Measurements from ENCODE around the gene FOLR1. TPM values are rescaled to one million over a fixed set of nuclear protein-coding genes. Genes with fewer than 3 reads are reported as not detected.

Gene FOLR1
- total RNA-seq, 4 donors from 2014 or later = not detected

DNA sequence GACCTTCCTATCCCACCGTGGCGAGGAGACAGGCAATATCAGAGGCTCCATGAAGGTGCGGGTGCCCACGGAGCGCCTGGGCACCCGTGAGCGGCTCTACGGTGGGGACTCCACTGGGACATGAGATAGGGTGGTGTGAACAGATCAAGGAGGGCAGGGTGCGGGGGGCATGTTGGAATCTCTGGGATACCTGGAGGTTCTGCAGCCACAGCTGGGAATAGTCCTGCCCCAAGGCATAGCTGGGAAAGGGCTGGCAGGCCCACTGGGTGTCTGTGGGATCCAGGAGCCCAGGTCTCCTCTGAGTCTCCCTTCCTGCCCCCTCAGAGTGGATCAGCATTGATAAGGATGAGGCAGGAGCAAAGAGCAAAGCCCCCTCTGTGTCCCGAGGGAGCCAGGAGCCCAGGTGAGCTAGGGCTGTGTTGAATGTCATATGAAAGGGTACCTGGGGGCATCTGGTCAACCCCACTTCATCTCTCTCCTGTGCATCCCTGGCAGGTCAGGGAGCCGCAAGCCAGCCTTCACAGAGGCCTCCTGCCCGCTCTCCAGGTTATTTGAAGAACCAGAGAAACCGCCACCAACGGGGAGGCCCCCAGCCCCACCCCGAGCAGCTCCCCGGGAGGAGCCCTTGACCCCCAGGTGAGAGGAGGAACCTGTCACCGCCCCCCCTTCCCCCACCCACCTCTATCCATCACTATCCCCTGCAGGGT lies 43.6 kb downstream of the FOLR1 start:
- peaks cover 0 to 81% (median 0%) of the 10 kb centered on the region in 3 donors for H3K36me3 ChIP-seq

DNA sequence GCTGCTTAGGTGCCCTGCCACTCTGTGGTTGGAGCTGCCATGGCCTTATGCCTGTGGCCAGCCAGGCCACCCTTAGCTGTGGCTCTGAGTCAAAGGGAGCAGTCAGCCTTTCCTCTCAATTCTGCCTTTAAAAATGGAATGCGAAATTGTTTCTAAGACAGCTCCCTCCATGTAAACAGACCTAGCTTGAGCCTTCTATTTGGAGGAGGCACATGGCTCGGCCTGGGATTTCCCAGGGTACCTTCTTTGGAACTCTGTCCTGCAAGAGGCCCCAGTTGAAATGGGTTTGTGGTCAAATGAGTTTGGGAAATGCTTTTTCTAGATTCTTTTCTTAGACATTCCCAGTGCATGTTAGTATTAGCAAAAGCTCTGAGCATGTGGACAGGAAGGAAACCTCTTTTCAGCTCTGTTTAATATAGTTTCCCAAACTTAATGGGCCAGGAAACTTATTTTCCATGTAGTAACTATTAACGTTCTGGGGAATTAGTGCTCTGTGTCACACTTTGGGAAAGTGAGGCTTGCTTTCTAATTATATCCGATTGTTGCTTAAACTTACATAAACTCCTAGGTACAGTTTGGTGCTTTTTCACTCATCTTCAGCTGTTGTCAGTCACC lies 44.2 kb downstream of the FOLR1 start:
- H3K36me3 ChIP-seq = peaks cover 0 to 74% (median 0%) of the 10 kb centered on the region in 3 donors
- H3K4me1 ChIP-seq = peaks cover 12 to 51% (median 20%) of the 10 kb centered on the region in 4 donors

More for the DNA sequence above, 43.6 kb downstream of the FOLR1 start:
- Histone ChIP-seq H3K4me3 (no peak overlapping the region), H3K9me3 (no peaks in the 10 kb centered on the region), H3K27ac (peak overlapping the region in 1 of 4 donors; percentile 2), H3K27me3 (no peaks in the 10 kb centered on the region), H3K4me1 (peaks cover 12 to 44% (median 14%) of the 10 kb centered on the region in 4 donors)
- peak in 1 of 3 donors; percentile 41 for DNase-seq
- TF ChIP-seq, protein P1, sequence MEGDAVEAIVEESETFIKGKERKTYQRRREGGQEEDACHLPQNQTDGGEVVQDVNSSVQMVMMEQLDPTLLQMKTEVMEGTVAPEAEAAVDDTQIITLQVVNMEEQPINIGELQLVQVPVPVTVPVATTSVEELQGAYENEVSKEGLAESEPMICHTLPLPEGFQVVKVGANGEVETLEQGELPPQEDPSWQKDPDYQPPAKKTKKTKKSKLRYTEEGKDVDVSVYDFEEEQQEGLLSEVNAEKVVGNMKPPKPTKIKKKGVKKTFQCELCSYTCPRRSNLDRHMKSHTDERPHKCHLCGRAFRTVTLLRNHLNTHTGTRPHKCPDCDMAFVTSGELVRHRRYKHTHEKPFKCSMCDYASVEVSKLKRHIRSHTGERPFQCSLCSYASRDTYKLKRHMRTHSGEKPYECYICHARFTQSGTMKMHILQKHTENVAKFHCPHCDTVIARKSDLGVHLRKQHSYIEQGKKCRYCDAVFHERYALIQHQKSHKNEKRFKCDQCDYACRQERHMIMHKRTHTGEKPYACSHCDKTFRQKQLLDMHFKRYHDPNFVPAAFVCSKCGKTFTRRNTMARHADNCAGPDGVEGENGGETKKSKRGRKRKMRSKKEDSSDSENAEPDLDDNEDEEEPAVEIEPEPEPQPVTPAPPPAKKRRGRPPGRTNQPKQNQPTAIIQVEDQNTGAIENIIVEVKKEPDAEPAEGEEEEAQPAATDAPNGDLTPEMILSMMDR (IDR thresholded peaks at IDR 0.05) = no peak
- TF ChIP-seq POLR2A (IDR thresholded peaks at IDR 0.05) = no peak

DNA sequence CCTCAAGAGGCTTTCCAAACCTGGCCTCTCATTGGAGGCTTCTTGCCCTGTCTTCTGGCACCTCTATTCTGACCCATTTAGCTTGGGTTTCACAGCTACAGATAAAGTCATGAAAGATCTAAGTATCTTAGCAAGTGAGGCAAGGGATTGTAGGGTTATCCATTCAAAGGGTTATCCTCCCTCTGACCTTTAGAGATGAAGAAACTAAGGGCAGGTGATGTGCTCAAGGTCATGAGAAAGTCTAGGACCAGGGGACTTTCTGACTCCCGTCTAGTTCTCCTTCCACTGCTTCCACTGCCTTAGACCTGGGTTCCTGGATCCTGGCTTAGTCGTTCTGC lies 44.8 kb downstream of the FOLR1 start:
- DNase-seq = no peak
- H3K4me1 ChIP-seq = peaks cover 12 to 51% (median 20%) of the 10 kb centered on the region in 4 donors
- no peak overlapping the region for H3K27ac ChIP-seq

More for the DNA sequence above, 44.2 kb downstream of the FOLR1 start:
- Histone ChIP-seq H3K27ac (peak overlapping the region in 1 of 4 donors; percentile 2), H3K9me3 (no peaks in the 10 kb centered on the region), H3K4me3 (no peak overlapping the region), H3K27me3 (peaks cover 0 to 4% of the 10 kb centered on the region in 2 donors)
- peak in 2 of 3 donors; percentile 3 to 9 for DNase-seq
- TF ChIP-seq POLR2A (IDR thresholded peaks at IDR 0.05) = no peak
- TF ChIP-seq, protein P1 (IDR thresholded peaks at IDR 0.05) = no peak

DNA sequence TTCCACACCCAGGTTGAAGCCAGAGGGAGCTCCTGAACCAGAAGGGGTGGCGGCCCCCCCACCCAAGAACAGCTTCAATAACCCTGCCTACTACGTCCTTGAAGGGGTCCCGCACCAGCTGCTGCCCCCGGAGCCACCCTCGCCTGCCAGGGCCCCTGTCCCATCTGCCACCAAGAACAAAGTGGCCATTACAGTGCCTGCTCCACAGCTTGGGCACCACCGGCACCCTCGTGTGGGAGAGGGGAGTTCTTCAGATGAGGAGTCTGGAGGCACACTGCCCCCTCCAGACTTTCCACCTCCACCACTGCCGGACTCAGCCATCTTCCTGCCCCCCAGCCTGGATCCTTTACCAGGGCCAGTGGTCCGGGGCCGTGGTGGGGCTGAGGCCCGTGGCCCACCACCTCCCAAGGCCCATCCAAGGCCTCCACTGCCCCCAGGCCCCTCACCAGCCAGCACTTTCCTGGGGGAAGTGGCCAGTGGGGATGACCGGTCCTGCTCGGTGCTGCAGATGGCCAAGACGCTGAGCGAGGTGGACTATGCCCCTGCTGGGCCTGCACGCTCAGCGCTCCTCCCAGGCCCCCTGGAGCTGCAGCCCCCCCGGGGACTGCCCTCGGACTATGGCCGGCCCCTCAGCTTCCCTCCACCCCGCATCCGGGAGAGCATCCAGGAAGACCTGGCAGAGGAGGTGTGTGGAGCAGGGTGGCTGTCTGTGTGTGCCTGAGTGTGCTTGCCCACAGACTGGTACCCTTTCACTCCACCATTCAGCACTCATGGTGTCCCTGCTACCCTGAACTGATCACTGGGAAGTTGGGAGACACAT lies 45.4 kb downstream of the FOLR1 start:
- peaks cover 12 to 51% (median 20%) of the 10 kb centered on the region in 4 donors for H3K4me1 ChIP-seq

More for the DNA sequence above, 44.8 kb downstream of the FOLR1 start:
- TF ChIP-seq, protein P1 (IDR thresholded peaks at IDR 0.05) = no peak
- no peak for TF ChIP-seq POLR2A (IDR thresholded peaks at IDR 0.05)
- H3K9me3 ChIP-seq = no peaks in the 10 kb centered on the region
- no peak overlapping the region for H3K4me3 ChIP-seq
- H3K27me3 ChIP-seq = peaks cover 0 to 8% of the 10 kb centered on the region in 2 donors
- peaks cover 0 to 68% (median 0%) of the 10 kb centered on the region in 3 donors for H3K36me3 ChIP-seq

DNA sequence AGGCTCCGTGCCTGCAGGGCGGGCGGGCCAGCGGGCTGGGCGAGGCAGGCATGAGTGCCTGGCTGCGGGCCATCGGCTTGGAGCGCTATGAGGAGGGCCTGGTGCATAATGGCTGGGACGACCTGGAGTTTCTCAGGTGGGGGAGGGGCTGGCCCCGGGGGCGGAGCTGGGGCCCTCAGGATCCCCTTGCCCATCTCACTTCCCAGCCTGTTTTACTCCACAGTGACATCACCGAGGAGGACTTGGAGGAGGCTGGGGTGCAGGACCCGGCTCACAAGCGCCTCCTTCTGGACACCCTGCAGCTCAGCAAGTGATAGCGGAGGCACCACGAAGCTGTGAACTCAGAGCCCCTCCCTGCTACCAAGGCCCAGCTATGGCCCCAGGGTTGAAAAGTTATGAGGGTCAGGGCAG lies 46.1 kb downstream of the FOLR1 start:
- DNase-seq = peak in 2 of 3 donors; percentile 74 to 75
- peaks cover 0 to 10% of the 10 kb centered on the region in 2 donors for H3K27me3 ChIP-seq
- peaks cover 0 to under 1% (median 0%) of the 10 kb centered on the region in 4 donors for H3K9me3 ChIP-seq
- TF ChIP-seq, protein P1 (IDR thresholded peaks at IDR 0.05) = peak; percentile 26 to 78 (median 71)
- TF ChIP-seq POLR2A (IDR thresholded peaks at IDR 0.05) = no peak
- H3K4me3 ChIP-seq = no peak overlapping the region
- H3K27ac ChIP-seq = no peak overlapping the region
- peaks cover 0 to 55% (median 0%) of the 10 kb centered on the region in 3 donors for H3K36me3 ChIP-seq
- H3K4me1 ChIP-seq = peaks cover 12 to 51% (median 20%) of the 10 kb centered on the region in 4 donors

More for the DNA sequence above, 45.4 kb downstream of the FOLR1 start:
- peaks cover 0 to 8% of the 10 kb centered on the region in 2 donors for H3K27me3 ChIP-seq
- peaks cover 0 to 63% (median 0%) of the 10 kb centered on the region in 3 donors for H3K36me3 ChIP-seq
- TF ChIP-seq, protein P1 (IDR thresholded peaks at IDR 0.05) = no peak
- TF ChIP-seq POLR2A (IDR thresholded peaks at IDR 0.05) = no peak
- no peaks in the 10 kb centered on the region for H3K9me3 ChIP-seq
- H3K4me3 ChIP-seq = no peak overlapping the region
- no peak for DNase-seq
- H3K27ac ChIP-seq = no peak overlapping the region
